CMK (cell line): ENCODE data around the gene CNNM2.
A peak's percentile ranks its signal among the peaks of the same experiment; 100 is the strongest.
"Not testable (repeated sequence)": the region's sequence is repeated elsewhere in the genome, so short reads cannot be mapped to it uniquely, and the experiment has no call there.

Source experiments
- DNase-seq: peaks from one replicate; pipeline ENCODE4 v3.0.0-alpha.2; 2010; ENCODE audit warnings: low read depth

CNNM2 gene

GRCh38 chr10:102926842-102927241, 8.7 kb downstream of the CNNM2 start:
- no peak for DNase-seq

- DNase-seq = peak; percentile 43
Measured at GRCh38 chr10:102927311-102928010, 9.4 kb downstream of the CNNM2 start.

GRCh38 chr10:102928442-102928841, 10.3 kb downstream of the CNNM2 start:
- DNase-seq = not testable (repeated sequence)

- DNase-seq = no peak
Measured at GRCh38 chr10:102930720-102931119, 12.6 kb downstream of the CNNM2 start.

GRCh38 chr10:102931643-102932042, 13.5 kb downstream of the CNNM2 start:
- DNase-seq = no peak

GRCh38 chr10:102935505-102935904, 17.4 kb downstream of the CNNM2 start:
- DNase-seq = no peak

- no peak for DNase-seq
Measured at GRCh38 chr10:102935939-102936605, 18.0 kb downstream of the CNNM2 start.

- DNase-seq = no peak
Measured at GRCh38 chr10:102941401-102941800, 23.3 kb downstream of the CNNM2 start.

- DNase-seq = no peak
Measured at GRCh38 chr10:102945449-102945848, 27.4 kb downstream of the CNNM2 start.

- no peak for DNase-seq
Measured at GRCh38 chr10:102945962-102946361, 27.9 kb downstream of the CNNM2 start.

GRCh38 chr10:102946992-102947391, 28.9 kb downstream of the CNNM2 start:
- no peak for DNase-seq

GRCh38 chr10:102948176-102948575, 30.1 kb downstream of the CNNM2 start:
- no peak for DNase-seq

GRCh38 chr10:102948786-102949185, 30.7 kb downstream of the CNNM2 start:
- no peak for DNase-seq

GRCh38 chr10:102949916-102950315, 31.8 kb downstream of the CNNM2 start:
- DNase-seq = no peak

GRCh38 chr10:102951316-102951715, 33.2 kb downstream of the CNNM2 start:
- no peak for DNase-seq

GRCh38 chr10:102959360-102959759, 41.3 kb downstream of the CNNM2 start:
- no peak for DNase-seq

GRCh38 chr10:102960157-102960556, 42.1 kb downstream of the CNNM2 start:
- no peak for DNase-seq

- no peak for DNase-seq
Measured at GRCh38 chr10:102962267-102962666, 44.2 kb downstream of the CNNM2 start.

- no peak for DNase-seq
Measured at GRCh38 chr10:102962951-102963755, 45.1 kb downstream of the CNNM2 start.

GRCh38 chr10:102963756-102964025, 45.6 kb downstream of the CNNM2 start:
- DNase-seq = no peak

- not testable (repeated sequence) for DNase-seq
Measured at GRCh38 chr10:102964064-102964463, 46.0 kb downstream of the CNNM2 start.

GRCh38 chr10:102964713-102965112, 46.6 kb downstream of the CNNM2 start:
- no peak for DNase-seq

GRCh38 chr10:102965311-102965851, 47.3 kb downstream of the CNNM2 start:
- DNase-seq = no peak
